GM18520 (cell line): ENCODE results near the gene PIAS2.
"Not testable (repeated sequence)": the region's sequence is repeated elsewhere in the genome, so short reads cannot be mapped to it uniquely, and the experiment has no call there.

ENCODE experiments used
- ATAC-seq: cut with Tn5 transposase; IDR thresholded peaks from one replicate; pipeline ENCODE4 v1.9.1; 2021; ENCODE audit not compliant: unreplicated experiment

PIAS2 gene

GRCh38 chr18:46917108-46917802 lies at the start of gene PIAS2, which contains the start of gene KATNAL2:
TSS of gene PIAS2 (minus strand) at chr18:46917507. CDS start at chr18:46917345, 162 bp downstream.
TSS of gene KATNAL2 (plus strand) at chr18:46917602. CDS start at chr18:46946873, 29,271 bp downstream.
- peak; percentile 72 for ATAC-seq

DNA sequence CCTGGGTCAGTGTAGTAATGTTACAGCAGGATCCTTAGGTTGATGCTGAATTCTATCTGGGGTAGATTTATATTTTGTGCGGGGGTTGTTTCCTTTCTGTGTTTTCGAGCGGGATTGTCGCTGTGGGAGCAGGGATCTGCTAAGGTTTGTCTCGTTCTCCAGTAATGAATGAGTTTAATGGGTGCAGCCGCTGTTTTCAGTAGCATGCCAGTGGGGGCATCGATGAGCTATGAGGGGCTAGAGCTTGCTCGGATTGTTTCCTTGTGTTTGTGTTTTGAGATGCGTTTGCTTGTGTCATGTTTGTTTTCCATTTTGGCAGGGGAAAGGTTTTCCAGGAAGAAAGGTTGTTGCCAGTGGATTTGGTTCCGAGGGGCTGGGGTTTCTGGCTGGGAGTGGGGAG lies 49.0 kb upstream of the PIAS2 start:
- not testable (repeated sequence) for ATAC-seq

DNA sequence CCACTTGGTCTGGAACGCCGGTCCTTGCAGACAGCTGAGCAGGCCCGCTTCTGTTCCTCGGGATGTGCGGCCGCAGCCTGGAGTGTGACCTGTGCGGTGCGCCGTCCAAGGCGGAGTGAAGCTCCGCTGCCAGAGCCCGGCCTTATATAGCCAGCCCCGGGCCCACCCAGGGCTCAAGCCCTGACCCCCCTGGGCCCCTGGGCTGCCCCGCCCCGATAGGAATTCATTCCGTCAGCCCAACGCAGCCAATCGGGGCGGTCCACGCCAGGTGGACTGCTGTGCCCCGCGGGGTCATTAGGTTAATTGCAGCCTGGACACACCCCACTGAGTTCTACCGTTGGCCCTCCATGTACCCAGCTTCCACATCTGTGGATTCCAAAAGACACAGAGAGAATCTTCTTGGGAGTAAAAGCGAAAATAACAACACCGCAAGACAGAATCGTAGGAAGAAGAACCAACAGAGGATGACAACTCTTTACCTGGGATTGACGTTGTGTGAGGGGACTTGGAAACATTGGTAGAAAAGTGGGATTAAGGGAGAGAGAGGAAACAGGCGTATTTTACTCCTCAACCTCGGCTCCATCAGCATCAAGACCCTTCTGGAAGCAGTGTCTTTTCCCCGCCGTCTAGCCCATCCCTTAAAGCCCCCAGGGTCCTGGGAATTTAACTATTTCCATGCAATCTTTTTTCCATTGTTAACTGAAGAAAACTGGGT lies 47.4 kb upstream of the PIAS2 start:
- not testable (repeated sequence) for ATAC-seq

- not testable (repeated sequence) for ATAC-seq
Measured at GRCh38 chr18:46963656-46964578, 46.6 kb upstream of the PIAS2 start.

GRCh38 chr18:46958209-46958608 lies 40.9 kb upstream of the PIAS2 start:
- no peak for ATAC-seq

DNA sequence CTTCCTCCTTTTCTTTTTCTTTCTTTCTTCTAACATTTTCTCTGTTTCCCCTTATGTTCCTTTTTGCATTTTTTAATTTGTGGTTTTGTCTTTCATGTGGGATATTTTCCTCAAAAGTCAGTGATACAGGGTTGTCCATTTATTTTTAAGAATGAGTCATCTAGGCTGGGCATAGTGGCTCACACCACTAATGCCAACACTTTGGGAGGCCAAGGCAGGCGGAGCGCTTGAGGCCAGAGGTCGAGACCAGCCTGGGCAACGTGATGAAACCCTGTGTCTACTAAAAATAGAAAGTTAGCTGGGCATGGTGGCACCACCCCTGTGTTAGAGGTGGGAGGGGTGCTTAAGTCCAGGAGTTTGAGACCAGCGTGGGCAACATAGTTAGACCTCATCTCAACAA lies 35.9 kb upstream of the PIAS2 start:
- ATAC-seq: no peak

DNA sequence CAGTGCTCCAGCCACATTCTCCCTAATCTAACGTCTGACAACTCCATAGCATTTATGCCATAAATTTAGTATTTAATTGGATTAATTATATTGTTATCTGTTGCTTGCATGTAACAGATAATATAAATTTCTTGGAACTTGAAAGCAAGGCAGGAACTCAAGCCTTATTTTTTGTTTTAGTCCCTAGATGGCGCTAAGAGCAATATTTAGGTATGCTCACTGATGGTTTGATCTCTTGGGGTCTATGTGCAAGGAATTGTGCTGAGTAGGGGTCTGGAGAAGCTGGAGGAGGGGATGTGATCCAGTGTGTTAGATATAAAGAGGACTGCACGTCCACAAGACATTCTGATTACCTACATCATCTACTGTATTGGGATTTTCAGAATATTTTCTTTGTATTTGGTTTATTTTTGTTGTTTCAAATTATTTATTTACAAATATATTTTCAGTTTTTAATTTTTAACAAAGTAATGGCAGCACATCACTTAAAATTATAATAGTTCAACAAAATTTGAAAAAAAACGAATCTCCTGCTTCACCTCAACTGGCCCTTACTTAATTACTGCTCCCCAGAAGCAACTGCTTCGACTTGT lies 32.9 kb upstream of the PIAS2 start:
- ATAC-seq: no peak

DNA sequence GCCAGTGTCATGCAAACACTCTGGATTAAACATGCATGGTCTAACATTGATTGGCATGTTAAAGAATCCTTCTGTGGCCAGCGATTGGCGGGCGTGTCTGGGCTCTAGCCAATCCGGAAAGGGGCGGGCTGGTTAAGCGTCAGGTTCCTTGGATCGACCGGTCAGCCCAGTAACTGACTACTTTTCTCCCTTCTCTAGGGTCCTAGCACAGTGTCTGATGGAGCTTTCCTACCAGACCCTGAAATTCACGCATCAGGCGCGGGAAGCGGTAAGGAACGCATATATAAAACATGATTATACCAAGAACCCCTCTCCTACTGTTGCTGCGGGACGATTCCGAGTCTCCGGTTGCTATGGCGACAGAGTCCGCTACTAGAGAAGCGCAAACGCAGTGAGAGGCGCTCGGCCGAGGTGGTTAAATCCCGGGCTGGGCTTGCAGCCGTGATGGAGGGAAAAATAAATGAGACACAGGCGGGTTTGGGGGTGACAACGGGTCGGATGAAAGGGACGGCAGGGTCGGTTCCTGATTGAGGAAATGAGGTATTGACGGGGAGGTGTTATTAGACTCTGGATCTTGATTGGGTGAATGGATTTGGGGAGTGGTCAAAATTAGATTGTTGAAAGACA lies 29.5 kb upstream of the PIAS2 start:
- peak; percentile 87 for ATAC-seq

DNA sequence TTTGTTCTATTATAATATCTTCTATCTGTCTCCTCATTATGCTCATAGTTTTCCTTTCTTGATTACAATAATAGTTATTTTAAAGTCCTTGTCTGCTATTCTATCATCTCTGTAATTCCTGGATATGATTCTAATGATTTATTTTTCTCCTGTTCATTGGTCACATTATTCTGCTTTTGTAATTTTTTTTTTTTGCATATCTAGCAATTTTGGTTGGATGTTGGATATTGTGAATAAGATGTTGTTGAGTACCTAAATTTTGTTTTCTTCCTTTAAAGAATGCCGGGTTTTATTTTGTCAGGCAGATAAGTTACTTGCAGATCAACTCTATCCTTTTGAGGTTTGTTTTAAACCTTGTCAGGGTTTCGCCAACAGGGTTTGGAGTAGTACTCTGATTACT lies 25.3 kb upstream of the PIAS2 start:
- no peak for ATAC-seq

- no peak for ATAC-seq
Measured at GRCh38 chr18:46939998-46940571, 22.8 kb upstream of the PIAS2 start.

- no peak for ATAC-seq
Measured at GRCh38 chr18:46939337-46939963, 22.1 kb upstream of the PIAS2 start.

- no peak for ATAC-seq
Measured at GRCh38 chr18:46920653-46921052, 3.3 kb upstream of the PIAS2 start.

DNA sequence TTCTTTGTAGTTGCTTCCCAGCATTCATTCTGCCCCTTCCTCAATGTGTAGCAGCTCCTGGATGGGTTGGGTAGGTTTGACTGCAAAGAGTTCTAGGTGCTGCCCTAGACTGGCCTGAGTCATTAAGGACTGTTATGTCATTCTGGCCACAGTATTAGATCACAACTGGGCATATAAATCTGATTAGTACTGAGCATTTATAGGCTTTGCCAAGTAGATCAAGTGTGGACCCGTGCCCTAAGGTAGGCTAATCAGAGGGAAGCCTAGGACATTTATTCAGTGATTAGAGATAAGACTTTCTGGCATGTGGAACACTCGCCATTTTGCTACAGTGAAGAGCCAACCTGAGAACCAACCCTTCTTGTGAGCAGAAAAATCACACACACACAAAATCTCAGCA lies 2.8 kb upstream of the PIAS2 start:
- no peak for ATAC-seq

- ATAC-seq: no peak
Measured at GRCh38 chr18:46917803-46918600, 695 bp upstream of the PIAS2 start.

GRCh38 chr18:46916551-46917107 lies 678 bp downstream of the PIAS2 start:
- ATAC-seq: peak; percentile 13

DNA sequence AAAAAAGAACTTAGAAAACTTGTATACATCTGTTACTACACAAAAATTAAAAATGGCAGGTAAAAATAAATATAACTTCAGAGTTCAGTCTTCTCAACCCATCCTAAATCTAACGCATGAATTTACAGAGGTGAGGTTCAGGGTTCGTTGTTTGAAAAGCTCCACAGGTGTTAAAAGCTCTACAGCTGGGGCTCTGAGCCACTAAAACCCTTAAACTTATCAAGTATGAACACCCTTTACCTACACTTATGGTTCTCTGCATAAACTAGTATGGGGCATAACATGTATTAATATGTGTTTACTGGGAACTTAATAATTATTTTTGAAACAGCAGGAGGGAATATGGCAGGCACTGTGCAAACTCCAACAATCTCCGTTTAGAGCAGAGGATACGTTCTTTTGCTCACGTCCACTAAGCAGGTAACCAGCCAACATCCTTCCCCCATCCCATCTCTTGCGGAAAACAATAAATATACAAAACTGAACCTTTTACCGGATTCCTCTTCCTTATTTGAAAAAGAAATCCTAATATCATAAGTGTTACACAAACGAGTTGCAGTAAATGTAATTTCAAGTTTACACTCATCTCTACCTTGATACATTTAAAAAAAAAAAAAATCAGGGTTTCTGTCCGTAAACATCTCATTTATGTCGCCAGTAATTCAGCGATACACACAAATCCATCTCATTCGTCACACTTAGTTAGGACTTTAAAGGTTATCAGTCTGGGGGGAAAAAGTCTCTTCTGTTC lies 1.3 kb downstream of the PIAS2 start:
- no peak for ATAC-seq

GRCh38 chr18:46910856-46911255 lies 6.5 kb downstream of the PIAS2 start:
- ATAC-seq: no peak

GRCh38 chr18:46909497-46909896 lies 7.8 kb downstream of the PIAS2 start:
- ATAC-seq: no peak
